Uterus (tissue), 4 donors: ENCODE results near the gene TNNI3K. TPM values are rescaled to one million over a fixed set of nuclear protein-coding genes. Genes with fewer than 3 reads are reported as not detected.

Experiments
- DNase-seq, 2 donors: peaks; one replicate each; pipeline ENCODE4 v3.0.0-alpha.2; 2019 to 2020
- H3K27ac ChIP-seq, 2 donors: fragments of 200-600 bp; sonication (generic); 1 replicate in 1 of 2; 2 replicates in 1 of 2; pipeline ENCODE4 v1.5.1; 2016 to 2018
- H3K27me3 ChIP-seq, 2 donors: fragments of 200-600 bp; sonication (generic); one replicate each; pipeline ENCODE4 v1.5.1; 2018 to 2019; ENCODE audit warnings: control low read depth in 1 of 2
- H3K36me3 ChIP-seq, 2 donors: fragments of 200-600 bp; sonication (generic); one replicate each; pipeline ENCODE4 v1.5.1; 2019; ENCODE audit warnings: control low read depth in 1 of 2
- H3K4me1 ChIP-seq, 2 donors: fragments of 200-600 bp; sonication (generic); one replicate each; pipeline ENCODE4 v1.5.1; 2018 to 2019; ENCODE audit warnings: control low read depth in 1 of 2
- H3K4me3 ChIP-seq, 2 donors: fragments of 200-600 bp; sonication (generic); 1 replicate in 1 of 2; 2 replicates in 1 of 2; pipeline ENCODE4 v1.5.1; 2018 to 2019; ENCODE audit warnings: mild to moderate bottlenecking in 1 of 2
- H3K9me3 ChIP-seq, 2 donors: fragments of 200-600 bp; sonication (generic); one replicate each; pipeline ENCODE4 v1.5.1; 2019; ENCODE audit warnings: control low read depth in 1 of 2
- CTCF ChIP-seq, 4 experiments: fragments of 200-600 bp in 2 of 4; fragments of 450-650 bp in 2 of 4; sonication (generic) in 2 of 4; IDR thresholded peaks; one replicate each; pipeline ENCODE4 v1.5.1; 2016 to 2019; ENCODE audit warnings: antibody characterized with exemption in 4 of 4, mild to moderate bottlenecking in 2 of 4, moderate library complexity in 1 of 4
- POLR2A ChIP-seq, 2 donors: fragments of 450-650 bp; IDR thresholded peaks; one replicate each; pipeline ENCODE4 v1.6.1; 2016; ENCODE audit warnings: antibody characterized with exemption in 2 of 2, mild to moderate bottlenecking in 1 of 2, moderate library complexity in 1 of 2
- intact Hi-C: fragments of 100-400 bp; cut with DNase I; formaldehyde crosslinking; loops from one replicate; pipeline ENCODE4 v1.15.1; 2023; ENCODE audit warnings: low total_unique reads
- total RNA-seq, 4 donors: library from RNA; depleted of rRNA in 3 of 4; stranded (reverse); fragments of >200 nt in 3 of 4; gene quantifications; one replicate each; pipeline versions ENCODE4 v1.1.0 to v1.2.4, GENCODE V29; 2014 to 2023
- donor health status: DM: yes; HTN: yes; CAD: no.

The TNNI3K gene
- total RNA-seq, 4 donors from 2014 or later: 0.26 to 5.3 (median 1.5) TPM; not detected in 1

GRCh38 chr1:74502858-74503257 lies 267.7 kb downstream of the TNNI3K start:
- Histone ChIP-seq H3K9me3 (no peaks in the 10 kb centered on the region), H3K4me3 (no peak overlapping the region), H3K4me1 (no peaks in the 10 kb centered on the region), H3K27me3 (no peaks in the 10 kb centered on the region), H3K27ac (no peak overlapping the region), H3K36me3 (no peaks in the 10 kb centered on the region)
- intact Hi-C loops: no loop called here
- TF ChIP-seq CTCF (IDR thresholded peaks at IDR 0.05) (no peak), POLR2A (IDR thresholded peaks at IDR 0.05) (no peak)
- no peak for DNase-seq

GRCh38 chr1:74504125-74504932 lies 269.1 kb downstream of the TNNI3K start:
- no peaks in the 10 kb centered on the region for H3K36me3 ChIP-seq
- no peaks in the 10 kb centered on the region for H3K27me3 ChIP-seq
- H3K4me1 ChIP-seq: no peaks in the 10 kb centered on the region
- H3K4me3 ChIP-seq: no peak overlapping the region
- DNase-seq: peak; percentile 20 to 29
- intact Hi-C loops: no loop called here
- no peaks in the 10 kb centered on the region for H3K9me3 ChIP-seq
- H3K27ac ChIP-seq: no peak overlapping the region
- TF ChIP-seq CTCF (IDR thresholded peaks at IDR 0.05) (peak in 3 of 4 experiments; percentile 16 to 52 (median 27)), POLR2A (IDR thresholded peaks at IDR 0.05) (no peak)

GRCh38 chr1:74504933-74505512 lies 269.8 kb downstream of the TNNI3K start:
- no peaks in the 10 kb centered on the region for H3K4me1 ChIP-seq
- H3K27ac ChIP-seq: no peak overlapping the region
- H3K36me3 ChIP-seq: no peaks in the 10 kb centered on the region
- no peak overlapping the region for H3K4me3 ChIP-seq
- DNase-seq: no peak
- no peak for TF ChIP-seq CTCF (IDR thresholded peaks at IDR 0.05)
- TF ChIP-seq POLR2A (IDR thresholded peaks at IDR 0.05): no peak
- H3K9me3 ChIP-seq: no peaks in the 10 kb centered on the region
- no peaks in the 10 kb centered on the region for H3K27me3 ChIP-seq
- intact Hi-C loops: no loop called here

GRCh38 chr1:74505928-74506710 lies 270.9 kb downstream of the TNNI3K start:
- Histone ChIP-seq H3K4me1 (no peaks in the 10 kb centered on the region), H3K27ac (no peak overlapping the region), H3K9me3 (no peaks in the 10 kb centered on the region), H3K4me3 (no peak overlapping the region), H3K36me3 (no peaks in the 10 kb centered on the region), H3K27me3 (no peaks in the 10 kb centered on the region)
- DNase-seq: no peak
- no peak for TF ChIP-seq POLR2A (IDR thresholded peaks at IDR 0.05)
- TF ChIP-seq CTCF (IDR thresholded peaks at IDR 0.05): no peak
- intact Hi-C loops: no loop called here

- Histone ChIP-seq H3K36me3 (no peaks in the 10 kb centered on the region), H3K4me3 (no peak overlapping the region), H3K9me3 (no peaks in the 10 kb centered on the region), H3K27ac (no peak overlapping the region), H3K4me1 (no peaks in the 10 kb centered on the region), H3K27me3 (no peaks in the 10 kb centered on the region)
- DNase-seq: no peak
- intact Hi-C loops: no loop called here
- TF ChIP-seq POLR2A (IDR thresholded peaks at IDR 0.05) (no peak), CTCF (IDR thresholded peaks at IDR 0.05) (no peak)
These were observed 273.3 kb downstream of the TNNI3K start for GRCh38 chr1:74508449-74508848.
